Body of pancreas (tissue), 4 donors: ENCODE measurements around the gene RASD2. TPM values are rescaled to one million over a fixed set of nuclear protein-coding genes. Genes with fewer than 3 reads are reported as not detected.
"Not testable (repeated sequence)": the region's sequence is repeated elsewhere in the genome, so short reads cannot be mapped to it uniquely, and the experiment has no call there.

Experiments
- ATAC-seq: fragments of 150-250 bp; one replicate; pipeline ENCODE4 v1.9.1; 2016
- DNase-seq, 4 donors: peaks; one replicate each; pipeline ENCODE4 v3.0.0-alpha.2; 2019
- H3K27ac ChIP-seq, 4 donors: fragments of 200-600 bp; sonication (generic); 1 replicate in 3 of 4; 2 replicates in 1 of 4; pipeline versions ENCODE4 v1.5.1 to v1.6.1; 2016 to 2019; ENCODE audit warnings: mild to moderate bottlenecking in 1 of 4, mixed read lengths in 1 of 4, moderate library complexity in 1 of 4
- H3K27me3 ChIP-seq, 2 donors: fragments of 200-600 bp; sonication (generic); one replicate each; pipeline ENCODE4 v1.6.0; 2016; ENCODE audit warnings: mild to moderate bottlenecking in 1 of 2
- H3K36me3 ChIP-seq, 2 donors: fragments of 200-600 bp; sonication (generic); replicated peaks in 1 of 2; 2 replicates each; pipeline ENCODE4 v1.5.1; 2016; ENCODE audit warnings: low read depth in 2 of 2; ENCODE audit not compliant: insufficient read depth in 1 of 2
- H3K4me1 ChIP-seq: fragments of 200-600 bp; sonication (generic); one replicate; pipeline ENCODE4 v1.6.0; 2016
- H3K4me3 ChIP-seq, 2 donors: fragments of 200-600 bp; sonication (generic); 1 replicate in 1 of 2; 2 replicates in 1 of 2; pipeline ENCODE4 v1.5.1; 2016 to 2019
- H3K9me3 ChIP-seq, 3 donors: fragments of 200-600 bp; sonication (generic); 1 replicate in 2 of 3; 2 replicates in 1 of 3; pipeline ENCODE4 v1.5.1; 2016
- CTCF ChIP-seq, 7 experiments: fragments of 450-650 bp in 4 of 7; fragments of 200-600 bp in 3 of 7; sonication (generic) in 3 of 7; IDR thresholded peaks; one replicate each; pipeline ENCODE4 v1.5.1; 2016 to 2019; ENCODE audit warnings: antibody characterized with exemption in 7 of 7
- POLR2A ChIP-seq, 3 donors: fragments of 450-650 bp; IDR thresholded peaks; one replicate each; pipeline ENCODE4 v1.6.1; 2016; ENCODE audit warnings: antibody characterized with exemption in 3 of 3, mild to moderate bottlenecking in 2 of 3
- WGBS, 2 donors: methylation state at CpG; one replicate each; pipeline ENCODE4 v1.1.5; 2017; 5-methylcytosine and 5-hydroxymethylcytosine counted together
- intact Hi-C: fragments of 100-400 bp; cut with DNase I; formaldehyde crosslinking; loops from one replicate; pipeline ENCODE4 v1.15.1; 2023
- total RNA-seq, 2 donors: library from RNA; depleted of rRNA; stranded (reverse); fragments of >200 nt; gene quantifications; one replicate each; pipeline ENCODE4 v1.1.0, GENCODE V29; 2016

Gene RASD2
- total RNA-seq, 2 donors from 2014 or later, result 0.26 to 3.6 TPM

- intact Hi-C loops, result no loop called here
- H3K9me3 ChIP-seq, result no peaks in the 10 kb centered on the region
- H3K4me1 ChIP-seq, result no peaks in the 10 kb centered on the region
- WGBS, 2 donors, result 22 to 54% methylated on average over 2 of the region's 2 CpGs
- DNase-seq (no peak), ATAC-seq (no peak)
- no peak overlapping the region for H3K4me3 ChIP-seq
- no peaks in the 10 kb centered on the region for H3K36me3 ChIP-seq
- no peaks in the 10 kb centered on the region for H3K27me3 ChIP-seq
- TF ChIP-seq POLR2A (IDR thresholded peaks at IDR 0.05) (no peak), CTCF (IDR thresholded peaks at IDR 0.05) (no peak)
- H3K27ac ChIP-seq, result no peak overlapping the region
These were observed 34.4 kb upstream of the RASD2 start for GRCh38 chr22:35506259-35506570.

- H3K36me3 ChIP-seq, H3K27ac ChIP-seq, H3K9me3 ChIP-seq, ATAC-seq, H3K4me1 ChIP-seq, DNase-seq, intact Hi-C loops, H3K4me3 ChIP-seq, H3K27me3 ChIP-seq: not testable (repeated sequence)
- WGBS, 2 donors, result 83 to 94% methylated on average over 6 to 7 of the region's 7 CpGs
These were observed 32.8 kb upstream of the RASD2 start for GRCh38 chr22:35507851-35508250.

GRCh38 chr22:35509451-35509850, 31.2 kb upstream of the RASD2 start:
- H3K9me3 ChIP-seq, result no peaks in the 10 kb centered on the region
- TF ChIP-seq CTCF (IDR thresholded peaks at IDR 0.05), result no peak
- no peak for TF ChIP-seq POLR2A (IDR thresholded peaks at IDR 0.05)
- DNase-seq (no peak), ATAC-seq (no peak)
- WGBS, 2 donors, result 88 to 90% methylated on average over 9 to 10 of the region's 10 CpGs
- no peak overlapping the region for H3K4me3 ChIP-seq
- intact Hi-C loops, result no loop called here
- H3K36me3 ChIP-seq, result no peaks in the 10 kb centered on the region
- no peak overlapping the region for H3K27ac ChIP-seq
- H3K4me1 ChIP-seq, result no peaks in the 10 kb centered on the region
- H3K27me3 ChIP-seq, result no peaks in the 10 kb centered on the region

- Histone ChIP-seq H3K27me3 (no peaks in the 10 kb centered on the region), H3K27ac (no peak overlapping the region), H3K4me3 (no peak overlapping the region), H3K9me3 (no peaks in the 10 kb centered on the region), H3K36me3 (no peaks in the 10 kb centered on the region), H3K4me1 (no peaks in the 10 kb centered on the region)
- ATAC-seq (no peak), DNase-seq (no peak)
- WGBS, 2 donors, result 83 to 100% methylated on average over 1 to 2 of the region's 2 CpGs
- no peak for TF ChIP-seq CTCF (IDR thresholded peaks at IDR 0.05)
- TF ChIP-seq POLR2A (IDR thresholded peaks at IDR 0.05), result no peak
- intact Hi-C loops, result no loop called here
These were observed 30.7 kb upstream of the RASD2 start for GRCh38 chr22:35509960-35510359.

GRCh38 chr22:35510481-35510934, 30.1 kb upstream of the RASD2 start:
- Histone ChIP-seq H3K9me3 (no peaks in the 10 kb centered on the region), H3K4me1 (no peaks in the 10 kb centered on the region), H3K27me3 (no peaks in the 10 kb centered on the region), H3K27ac (no peak overlapping the region), H3K4me3 (no peak overlapping the region), H3K36me3 (no peaks in the 10 kb centered on the region)
- TF ChIP-seq CTCF (IDR thresholded peaks at IDR 0.05), result no peak
- TF ChIP-seq POLR2A (IDR thresholded peaks at IDR 0.05), result no peak
- 61 to 75% methylated on average over 6 of the region's 6 CpGs for WGBS, 2 donors
- intact Hi-C loops, result no loop called here
- DNase-seq (no peak), ATAC-seq (no peak)
